AG04450 (cell line): Measurements from ENCODE around the gene BAHD1. TPM values are rescaled to one million over a fixed set of nuclear protein-coding genes. Genes with fewer than 3 reads are reported as not detected.

ENCODE experiments used
- CTCF ChIA-PET: fragments of 300-600, 350-600 bp; formaldehyde crosslinking; extraction: SDS; loops from one replicate; lab custom pipeline; 2022; ENCODE audit warnings: antibody characterized with exemption, inconsistent platforms; lab: Charles Lee
- POLR2A ChIA-PET: fragments of 350-600 bp; formaldehyde crosslinking; extraction: SDS; loops from one replicate; lab custom pipeline; 2021; ENCODE audit warnings: antibody characterized with exemption, inconsistent platforms; lab: Yijun Ruan, JAX
- DNase-seq: peaks from one replicate; pipeline ENCODE4 v3.0.0-alpha.2; 2011; ENCODE audit warnings: low read depth, low spot score
- H3K27ac ChIP-seq: one replicate; pipeline ENCODE4 v1.5.1; 2012; ENCODE audit warnings: low read depth, low read length, control low read depth
- H3K27me3 ChIP-seq: one replicate; pipeline ENCODE4 v1.6.0; 2012; ENCODE audit warnings: low read length; ENCODE audit not compliant: control insufficient read depth, insufficient read depth
- H3K4me3 ChIP-seq: 2 replicates; pipeline ENCODE4 v1.5.1; 2011; ENCODE audit warnings: mild to moderate bottlenecking, low read depth, low read length, control low read depth
- H3K9me3 ChIP-seq: 2 replicates; pipeline ENCODE4 v1.5.1; 2012; ENCODE audit warnings: low read length; ENCODE audit not compliant: control insufficient read depth, insufficient read depth
- polyA plus RNA-seq: library from polyadenylated mRNA; depleted of rRNA; stranded (reverse); fragments of >200 nt; gene quantifications from 2 replicates; pipeline ENCODE4 v1.2.3, GENCODE V29; 2011
- TF ChIP-seq, protein P1 (sequence below): IDR thresholded peaks from 2 replicates; pipeline ENCODE4 v1.5.1; 2011; ENCODE audit warnings: low read depth, low read length, control low read depth, inconsistent platforms

The BAHD1 gene
- polyA plus RNA-seq, 1 experiment = 2.8 TPM

DNA sequence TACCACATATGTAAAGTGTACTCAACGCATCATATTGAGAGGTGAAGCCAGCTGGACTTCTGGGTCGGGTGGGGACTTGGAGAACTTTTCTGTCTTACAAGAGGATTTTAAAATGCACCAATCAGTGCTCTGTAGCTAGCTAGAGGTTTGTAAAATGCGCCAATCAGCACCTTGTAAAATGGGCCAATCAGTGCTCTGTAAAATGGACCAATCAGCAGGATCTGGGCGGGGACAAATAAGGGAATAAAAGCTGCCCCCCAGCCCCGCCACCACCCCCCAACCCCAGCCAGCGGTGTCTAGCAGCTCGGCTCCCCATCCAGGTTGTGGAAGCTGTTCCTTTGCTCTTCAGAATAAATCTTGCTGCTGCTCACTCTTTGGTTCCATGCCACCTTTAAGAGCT, 41.4 kb upstream of the BAHD1 start:
- ChIA-PET CTCF (no interaction called here), POLR2A (no interaction called here)
- no peak overlapping the region for H3K27ac ChIP-seq
- H3K27me3 ChIP-seq = no peaks in the 10 kb centered on the region
- H3K4me3 ChIP-seq = no peak overlapping the region
- TF ChIP-seq, protein P1, sequence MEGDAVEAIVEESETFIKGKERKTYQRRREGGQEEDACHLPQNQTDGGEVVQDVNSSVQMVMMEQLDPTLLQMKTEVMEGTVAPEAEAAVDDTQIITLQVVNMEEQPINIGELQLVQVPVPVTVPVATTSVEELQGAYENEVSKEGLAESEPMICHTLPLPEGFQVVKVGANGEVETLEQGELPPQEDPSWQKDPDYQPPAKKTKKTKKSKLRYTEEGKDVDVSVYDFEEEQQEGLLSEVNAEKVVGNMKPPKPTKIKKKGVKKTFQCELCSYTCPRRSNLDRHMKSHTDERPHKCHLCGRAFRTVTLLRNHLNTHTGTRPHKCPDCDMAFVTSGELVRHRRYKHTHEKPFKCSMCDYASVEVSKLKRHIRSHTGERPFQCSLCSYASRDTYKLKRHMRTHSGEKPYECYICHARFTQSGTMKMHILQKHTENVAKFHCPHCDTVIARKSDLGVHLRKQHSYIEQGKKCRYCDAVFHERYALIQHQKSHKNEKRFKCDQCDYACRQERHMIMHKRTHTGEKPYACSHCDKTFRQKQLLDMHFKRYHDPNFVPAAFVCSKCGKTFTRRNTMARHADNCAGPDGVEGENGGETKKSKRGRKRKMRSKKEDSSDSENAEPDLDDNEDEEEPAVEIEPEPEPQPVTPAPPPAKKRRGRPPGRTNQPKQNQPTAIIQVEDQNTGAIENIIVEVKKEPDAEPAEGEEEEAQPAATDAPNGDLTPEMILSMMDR = no peak
- DNase-seq = no peak
- no peaks in the 10 kb centered on the region for H3K9me3 ChIP-seq

DNA sequence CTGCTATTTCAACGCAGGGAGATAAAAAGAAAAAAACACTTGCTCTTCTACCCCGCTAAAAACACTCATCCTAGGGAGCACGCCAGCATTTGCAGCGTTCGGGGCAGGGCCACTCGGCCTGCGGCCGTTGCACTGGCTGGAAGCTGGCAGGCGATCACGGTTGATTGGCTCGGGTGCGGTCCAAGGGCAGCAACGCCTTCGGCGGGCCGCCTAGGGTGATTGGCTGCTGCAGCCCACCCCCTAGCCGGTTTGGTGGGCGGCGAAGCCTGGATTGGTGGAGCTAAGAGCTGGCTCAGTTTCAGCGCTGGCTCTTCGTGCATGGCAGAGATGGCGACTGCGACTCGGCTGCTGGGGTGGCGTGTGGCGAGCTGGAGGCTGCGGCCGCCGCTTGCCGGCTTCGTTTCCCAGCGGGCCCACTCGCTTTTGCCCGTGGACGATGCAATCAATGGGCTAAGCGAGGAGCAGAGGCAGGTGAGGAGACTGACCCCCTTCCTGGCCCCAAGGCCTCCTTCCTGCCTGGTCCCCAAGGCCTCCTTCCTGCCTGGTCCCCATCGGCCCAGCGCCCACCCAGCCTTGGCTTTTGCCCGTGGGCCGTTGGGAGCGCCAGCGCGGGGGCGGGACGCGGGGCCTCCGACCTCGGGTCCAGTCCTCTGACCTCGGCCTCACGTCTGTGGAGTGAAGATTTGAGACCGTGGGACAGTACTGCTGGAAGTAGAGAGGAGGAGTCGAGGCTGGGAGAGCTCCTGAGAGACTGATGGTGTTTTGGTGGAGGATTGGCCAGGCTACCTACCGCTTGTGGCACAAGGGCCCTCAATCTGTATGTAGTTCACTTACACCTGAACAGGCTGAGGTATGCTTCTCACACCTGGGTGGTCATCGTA, 35.0 kb upstream of the BAHD1 start, which contains the start of gene IVD:
Gene IVD, plus strand, starts transcription at position 295 of the 881 bp plus-strand sequence. Its CDS starts 33 bp downstream, at position 328.
- Histone ChIP-seq H3K9me3 (no peaks in the 10 kb centered on the region; the same call in 1 of the 2 replicates), H3K27me3 (no peaks in the 10 kb centered on the region), H3K4me3 (peak within 1 kb of the TSS; percentile 94), H3K27ac (peak within 1 kb of the TSS; percentile 52)
- ChIA-PET CTCF (interaction anchor here (1.3 to 2.2 kb wide), 4 partner anchors 37 to 83 kb away, joined by 3 to 8 read pairs (median 6); no protein-coding TSS in a partner anchor), POLR2A (interaction anchor here (1.0 to 1.5 kb wide), 6 partner anchors 8 to 73 kb away, joined by 3 to 8 read pairs (median 4); partner anchors contain the start of gene BAHD1)
- TF ChIP-seq, protein P1 = no peak
- DNase-seq = peak; percentile 91

DNA sequence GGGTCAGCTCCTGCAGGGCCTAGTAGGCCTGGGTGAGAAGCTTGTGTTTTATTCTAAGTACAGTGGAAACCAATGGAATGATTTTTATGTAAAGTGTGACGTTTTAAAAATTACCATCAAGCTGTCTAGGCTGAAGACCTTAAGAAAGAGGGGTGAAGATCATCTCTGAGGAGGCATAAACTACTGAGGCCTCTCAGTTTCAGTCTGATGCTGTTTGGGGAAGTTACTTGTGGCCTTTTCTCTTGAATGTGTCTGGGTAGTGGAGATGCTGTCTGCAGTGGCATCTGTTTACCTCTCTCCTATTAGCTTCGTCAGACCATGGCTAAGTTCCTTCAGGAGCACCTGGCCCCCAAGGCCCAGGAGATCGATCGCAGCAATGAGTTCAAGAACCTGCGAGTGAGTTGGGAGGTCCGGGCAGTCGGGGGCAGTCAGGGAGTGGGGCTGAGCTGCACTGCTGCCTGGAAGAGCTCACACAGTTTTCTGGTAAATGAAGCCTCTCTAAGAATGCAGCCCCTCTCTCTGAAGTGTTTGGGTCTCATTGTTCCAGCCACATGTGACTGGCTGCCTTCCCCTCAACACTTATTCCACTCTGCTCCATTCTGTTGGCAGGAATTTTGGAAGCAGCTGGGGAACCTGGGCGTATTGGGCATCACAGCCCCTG, 33.3 kb upstream of the BAHD1 start:
- H3K27ac ChIP-seq = no peak overlapping the region
- H3K27me3 ChIP-seq = no peaks in the 10 kb centered on the region
- DNase-seq = no peak
- no peaks in the 10 kb centered on the region; the same call in 1 of the 2 replicates for H3K9me3 ChIP-seq
- TF ChIP-seq, protein P1 = no peak
- H3K4me3 ChIP-seq = peak overlapping the region; percentile 13; the same call in 1 of the 2 replicates
- CTCF ChIA-PET = interaction anchor here (0.8 to 1.6 kb wide), 3 partner anchors 63 to 132 kb away, joined by 3 to 6 read pairs (median 4); no protein-coding TSS in a partner anchor
- POLR2A ChIA-PET = interaction anchor here (1.0 kb wide), 2 partner anchors 10 to 38 kb away, joined by 3 to 5 read pairs; no protein-coding TSS in a partner anchor

DNA sequence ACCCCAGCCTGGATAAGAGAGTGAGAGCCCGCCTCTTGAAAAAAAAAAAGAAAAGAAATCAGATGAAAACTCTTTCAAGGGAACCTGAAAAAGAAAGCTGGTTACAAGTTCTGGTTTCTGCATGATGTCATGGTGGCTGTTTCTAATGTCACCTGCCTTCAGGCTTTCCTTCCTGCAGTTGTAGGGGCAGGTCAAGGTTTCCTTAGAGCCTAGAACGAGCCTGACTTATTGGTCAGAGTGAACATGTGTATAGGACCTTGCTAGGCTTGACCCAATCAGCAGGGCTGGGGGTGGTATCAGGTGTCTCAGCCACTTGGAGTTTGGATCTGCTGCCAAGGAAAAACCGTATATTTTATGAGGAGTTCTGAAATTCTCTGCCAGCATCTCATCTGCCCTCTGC, 31.4 kb upstream of the BAHD1 start:
- no peaks in the 10 kb centered on the region; the same call in 1 of the 2 replicates for H3K9me3 ChIP-seq
- TF ChIP-seq, protein P1 = no peak
- ChIA-PET CTCF (no interaction called here), POLR2A (no interaction called here)
- H3K27me3 ChIP-seq = no peaks in the 10 kb centered on the region
- no peak overlapping the region for H3K4me3 ChIP-seq
- DNase-seq = no peak
- no peak overlapping the region for H3K27ac ChIP-seq
